Naive thymus-derived CD4-positive, alpha-beta T cell (primary cell): ENCODE measurements around the gene NEURL4. TPM values are rescaled to one million over a fixed set of nuclear protein-coding genes. Genes with fewer than 3 reads are reported as not detected.
"Not testable (repeated sequence)": the region's sequence is repeated elsewhere in the genome, so short reads cannot be mapped to it uniquely, and the experiment has no call there.

Experiments used
- ATAC-seq: fragments of 150-1000 bp; cut with Tn5 transposase; 2 replicates; pipeline ENCODE4 v1.10.0; 2021; ENCODE audit warnings: mild to moderate bottlenecking, moderate library complexity
- CTCF ChIA-PET: fragments of 350-600 bp; sonication (Branson Sonifier 250); formaldehyde crosslinking; loops from one replicate; lab custom pipeline; 2021; ENCODE audit warnings: antibody characterized with exemption; lab: Charles Lee
- POLR2A ChIA-PET: fragments of 350-600 bp; sonication (Branson Sonifier 250); formaldehyde crosslinking; loops from one replicate; lab custom pipeline; 2021; ENCODE audit warnings: antibody characterized with exemption, inconsistent platforms; lab: Charles Lee
- DNase-seq, 9 donors: peaks; one replicate each; pipeline versions ENCODE4 v3.0.0 to v3.0.0-alpha.2; 2020 to 2022; ENCODE audit warnings: mixed read lengths in 1 of 9
- H3K27ac ChIP-seq: one replicate; pipeline ENCODE4 v1.7.0; 2013; ENCODE audit warnings: mild to moderate bottlenecking, low read depth, low read length, moderate library complexity
- H3K27me3 ChIP-seq, 2 donors: one replicate each; pipeline ENCODE4 v1.7.0; 2013; ENCODE audit warnings: low read length in 2 of 2, mild to moderate bottlenecking in 2 of 2, moderate library complexity in 2 of 2; ENCODE audit not compliant: control insufficient read depth in 2 of 2, insufficient read depth in 2 of 2
- H3K36me3 ChIP-seq, 3 experiments: 1 replicate in 2 of 3; 2 replicates in 1 of 3; pipeline ENCODE4 v1.7.0; 2013; ENCODE audit warnings: low read length in 3 of 3, mild to moderate bottlenecking in 3 of 3, moderate library complexity in 1 of 3; ENCODE audit not compliant: insufficient read depth in 3 of 3, control insufficient read depth in 2 of 3
- H3K4me1 ChIP-seq, 2 donors: one replicate each; pipeline ENCODE4 v1.7.0; 2013; ENCODE audit warnings: low read length in 2 of 2, mild to moderate bottlenecking in 2 of 2, moderate library complexity in 1 of 2; ENCODE audit not compliant: control insufficient read depth in 2 of 2, insufficient read depth in 2 of 2
- H3K4me3 ChIP-seq: 2 replicates; pipeline ENCODE4 v1.7.0; 2013; ENCODE audit warnings: mild to moderate bottlenecking, low read length
- H3K9me3 ChIP-seq, 3 experiments: 1 replicate in 2 of 3; 2 replicates in 1 of 3; pipeline ENCODE4 v1.7.0; 2013; ENCODE audit warnings: low read length in 3 of 3; ENCODE audit not compliant: control insufficient read depth in 2 of 3
- H3K27ac Mint-ChIP-seq, 9 donors: one replicate each; pipeline ENCODE4 v1.8.0; 2020 to 2022; ENCODE audit warnings: mixed read lengths in 9 of 9, mild to moderate bottlenecking in 8 of 9, moderate library complexity in 5 of 9, inconsistent platforms in 2 of 9
- H3K27me3 Mint-ChIP-seq, 5 donors: one replicate each; pipeline ENCODE4 v1.8.0; 2021 to 2022; ENCODE audit warnings: mixed read lengths in 5 of 5, mild to moderate bottlenecking in 1 of 5
- H3K36me3 Mint-ChIP-seq, 5 donors: one replicate each; pipeline ENCODE4 v1.8.0; 2020 to 2022; ENCODE audit warnings: mixed read lengths in 5 of 5, mild to moderate bottlenecking in 3 of 5, inconsistent platforms in 1 of 5
- H3K4me1 Mint-ChIP-seq, 7 donors: one replicate each; pipeline ENCODE4 v1.8.0; 2020 to 2022; ENCODE audit warnings: mixed read lengths in 7 of 7, mild to moderate bottlenecking in 3 of 7, inconsistent platforms in 1 of 7
- H3K4me3 Mint-ChIP-seq, 10 donors: one replicate each; pipeline ENCODE4 v1.8.0; 2020 to 2022; ENCODE audit warnings: mild to moderate bottlenecking in 10 of 10, mixed read lengths in 10 of 10, moderate library complexity in 6 of 10, inconsistent platforms in 2 of 10
- H3K9me3 Mint-ChIP-seq, 11 donors: one replicate each; pipeline ENCODE4 v1.8.0; 2020 to 2022; ENCODE audit warnings: mixed read lengths in 11 of 11, mild to moderate bottlenecking in 4 of 11, inconsistent platforms in 1 of 11, moderate library complexity in 1 of 11
- intact Hi-C, 2 donors: fragments of 100-400 bp; cut with micrococcal nuclease; formaldehyde crosslinking; loops; one replicate each; pipeline ENCODE4 v1.15.1; 2023
- polyA plus RNA-seq, 2 donors: library from polyadenylated mRNA; unstranded; fragments of 300-500 nt; fragmentation: Illumina TruSeq; gene quantifications; one replicate each; pipeline ENCODE4 v1.2.3, GENCODE V29; 2021
- total RNA-seq, 6 experiments: library from RNA in 5 of 6; stranded (reverse) in 5 of 6; gene quantifications; 1 replicate in 5 of 6; 2 replicates in 1 of 6; pipeline ENCODE4 v1.2.3 and lab custom pipeline; 2021 to 2026

Gene NEURL4
- total RNA-seq = 10 to 100 TPM; 42.6 to 92.6 (median 50.1) TPM
- 1 to 10 TPM; 1.1 to 2.5 TPM for polyA plus RNA-seq
- 53.8 reads per million, percentile 73 among the genes with 10 or more reads in this experiment for total RNA-seq (lab: John Stamatoyannopoulos, UW)

DNA sequence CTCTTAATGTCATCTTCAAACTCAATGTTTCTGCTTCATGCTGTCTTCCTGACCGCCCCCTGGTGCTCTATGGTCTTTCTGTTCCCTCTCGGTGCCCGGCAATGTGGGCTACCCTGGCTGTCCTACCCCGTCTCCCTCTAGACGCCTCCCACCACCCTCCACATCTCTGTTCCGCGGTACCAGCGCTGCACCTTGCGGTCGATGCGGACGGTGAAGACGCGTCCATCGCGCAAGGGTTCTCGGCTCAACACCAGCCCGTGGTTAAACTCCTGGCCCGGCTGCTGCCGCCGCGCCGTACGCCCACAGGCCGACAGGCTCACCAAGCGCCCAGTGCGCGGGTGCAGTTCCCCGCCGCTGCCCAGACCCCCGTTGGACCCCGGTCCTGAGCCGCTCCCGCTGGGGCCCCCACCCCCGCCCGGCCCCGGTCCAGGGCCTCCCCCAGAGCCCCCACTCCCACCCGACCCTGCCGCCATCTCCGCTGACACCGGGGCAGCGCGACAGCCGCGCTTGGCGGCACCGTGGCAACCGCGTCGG is at the start of gene NEURL4:
NEURL4 (minus strand) TSS at position 496 of the 534 bp plus-strand sequence; CDS start at position 473, 23 bp downstream.
- Histone ChIP-seq H3K27ac (peak within 1 kb of the TSS; percentile 88), H3K36me3 (peaks cover 0 to 36% (median 0%) of the 10 kb centered on the region in 3 experiments), H3K27me3 (no peaks in the 10 kb centered on the region), H3K9me3 (no peaks in the 10 kb centered on the region), H3K4me3 (peak within 1 kb of the TSS; percentile 95), H3K4me1 (peaks cover 15 to 33% of the 10 kb centered on the region in 2 donors)
- peak; percentile 63 for ATAC-seq
- Mint-ChIP-seq H3K36me3 (peaks cover 0 to 6% (median 0%) of the 10 kb centered on the region in 5 donors), H3K4me3 (peak within 1 kb of the TSS; percentile 89 to 100 (median 96)), H3K4me1 (peaks cover 23 to 63% (median 43%) of the 10 kb centered on the region in 7 donors), H3K27ac (peak within 1 kb of the TSS; percentile 93 to 99 (median 97)), H3K27me3 (no peaks in the 10 kb centered on the region), H3K9me3 (peaks cover 0 to 6% (median 0%) of the 10 kb centered on the region in 11 donors)
- ChIA-PET CTCF (interaction anchor here (0.7 to 2.8 kb wide), 9 partner anchors 15 to 109 kb away, joined by 3 to 11 read pairs (median 4); partner anchors contain the start of genes ACADVL and TMEM95), POLR2A (interaction anchor here (0.6 to 22.8 kb wide), 20 partner anchors 8 to 358 kb away, joined by 3 to 336 read pairs (median 6); partner anchors contain the start of genes EIF5A, GPS2, SLC16A13 and TMEM102)
- DNase-seq = peak in 2 of 9 donors; percentile 37 to 39
- intact Hi-C loops = loop anchor here (1.0 to 5.0 kb wide), 10 partner anchors 8 to 358 kb away; partner anchors contain the start of genes EIF5A (in 2 of the 2), GPS2 (in 2 of the 2), TMEM102 (in 2 of the 2) and PHF23 (in 1 of the 2)

DNA sequence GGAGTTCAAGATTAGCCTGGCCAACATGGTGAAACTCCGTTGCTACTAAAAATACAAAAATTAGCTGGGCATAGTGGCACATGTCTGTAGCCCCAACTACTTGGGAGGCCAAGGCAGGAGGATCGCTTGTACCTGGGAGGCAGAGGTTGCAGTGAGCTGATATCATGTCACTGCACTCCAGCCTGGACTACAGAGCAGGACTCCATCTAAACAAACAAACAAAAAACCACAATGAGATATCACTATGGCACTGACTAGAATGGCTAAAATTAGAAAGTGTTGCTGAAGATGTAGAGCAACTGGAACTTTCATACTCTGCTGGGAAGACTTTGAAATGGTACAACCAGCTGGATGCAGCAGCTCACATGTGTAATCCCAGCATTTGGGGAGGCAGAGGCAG is 45.2 kb upstream of the NEURL4 start:
- H3K27me3 ChIP-seq = no peaks in the 10 kb centered on the region
- POLR2A ChIA-PET = interaction anchor here (0.6 to 4.5 kb wide), 2 partner anchors 10 to 81 kb away, joined by 3 to 21 read pairs; no protein-coding TSS in a partner anchor
- CTCF ChIA-PET = interaction anchor here (0.6 kb wide), 1 partner anchor 9 kb away, joined by 4 read pairs; no protein-coding TSS in a partner anchor

DNA sequence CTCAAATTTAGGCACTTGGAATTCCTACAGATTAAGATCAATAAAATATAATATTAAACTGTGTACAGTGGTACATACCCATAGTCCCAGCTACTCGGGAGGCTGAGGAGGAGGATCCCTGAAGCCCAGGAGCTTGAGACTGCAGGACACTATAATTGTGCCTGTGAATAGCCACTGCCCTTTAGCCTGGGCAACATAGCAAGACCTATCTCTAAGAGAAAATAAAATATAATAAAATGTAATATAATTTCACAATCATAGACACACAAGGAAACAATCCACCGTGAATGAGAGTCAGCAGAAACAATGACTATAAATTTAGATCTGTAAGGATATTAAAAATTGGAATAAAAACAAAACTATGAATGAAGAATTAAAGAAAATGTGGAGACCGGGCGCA is 41.7 kb upstream of the NEURL4 start:
- no peak overlapping the region for H3K4me3 Mint-ChIP-seq
- Histone ChIP-seq H3K4me1 (no peaks in the 10 kb centered on the region), H3K9me3 (no peaks in the 10 kb centered on the region), H3K27me3 (no peaks in the 10 kb centered on the region), H3K36me3 (no peaks in the 10 kb centered on the region), H3K4me3 (no peak overlapping the region), H3K27ac (no peak overlapping the region)
- peaks cover 0 to 20% (median 0%) of the 10 kb centered on the region in 5 donors for H3K27me3 Mint-ChIP-seq
- intact Hi-C loops = no loop called here
- H3K36me3 Mint-ChIP-seq = no peaks in the 10 kb centered on the region
- no peaks in the 10 kb centered on the region for H3K9me3 Mint-ChIP-seq
- H3K27ac Mint-ChIP-seq = no peak overlapping the region
- CTCF ChIA-PET = interaction anchor here (0.7 to 2.3 kb wide), 2 partner anchors 14 to 15 kb away, joined by 6 to 8 read pairs; no protein-coding TSS in a partner anchor
- no peak for ATAC-seq
- no peak for DNase-seq
- POLR2A ChIA-PET = interaction anchor here (0.6 to 0.9 kb wide), 2 partner anchors 9 to 144 kb away, joined by 3 read pairs; no protein-coding TSS in a partner anchor
- peaks cover 0 to 4% (median 0%) of the 10 kb centered on the region in 7 donors for H3K4me1 Mint-ChIP-seq

More for the DNA sequence above, 45.2 kb upstream of the NEURL4 start:
- H3K4me1 Mint-ChIP-seq = peaks cover 0 to 3% (median 0%) of the 10 kb centered on the region in 7 donors
- no peaks in the 10 kb centered on the region for H3K36me3 ChIP-seq
- H3K27ac ChIP-seq = no peak overlapping the region
- intact Hi-C loops = no loop called here
- H3K4me3 ChIP-seq = no peak overlapping the region
- DNase-seq (no peak), ATAC-seq (no peak)
- H3K9me3 ChIP-seq = no peaks in the 10 kb centered on the region
- H3K4me3 Mint-ChIP-seq = no peak overlapping the region
- H3K27me3 Mint-ChIP-seq = peaks cover 5 to 30% (median 15%) of the 10 kb centered on the region in 5 donors
- H3K27ac Mint-ChIP-seq = no peak overlapping the region
- H3K9me3 Mint-ChIP-seq = peaks cover 0 to 4% (median 0%) of the 10 kb centered on the region in 11 donors
- no peaks in the 10 kb centered on the region for H3K4me1 ChIP-seq
- peaks cover 0 to 4% (median 0%) of the 10 kb centered on the region in 5 donors for H3K36me3 Mint-ChIP-seq

DNA sequence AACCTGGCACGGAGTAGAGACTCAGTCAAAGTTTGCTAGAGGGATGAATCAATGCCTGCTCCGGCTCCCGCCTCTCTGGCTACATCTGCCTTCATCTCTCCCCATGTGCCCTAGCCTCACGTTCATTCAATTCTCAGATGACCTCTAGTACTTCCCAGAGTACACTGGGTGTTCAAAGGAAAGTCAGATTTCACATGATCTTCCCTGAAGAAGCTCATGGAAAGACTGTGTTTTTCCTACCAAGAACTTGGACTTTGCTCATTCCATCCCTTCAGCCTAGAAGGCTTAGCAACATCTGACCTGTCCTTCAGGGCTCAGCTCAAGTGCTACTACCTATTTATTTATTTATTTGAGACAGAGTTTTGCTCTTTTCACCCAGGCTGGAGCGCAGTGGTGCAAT is 40.7 kb upstream of the NEURL4 start:
- DNase-seq (no peak), ATAC-seq (no peak)
- ChIA-PET CTCF (interaction anchor here (2.3 kb wide), 1 partner anchor 14 kb away, joined by 8 read pairs; no protein-coding TSS in a partner anchor), POLR2A (interaction anchor here (0.9 kb wide), 1 partner anchor 10 kb away, joined by 3 read pairs; no protein-coding TSS in a partner anchor)
- Mint-ChIP-seq H3K27ac (peak overlapping the region in 1 of 9 donors; percentile 74), H3K9me3 (no peaks in the 10 kb centered on the region), H3K4me3 (no peak overlapping the region), H3K27me3 (peaks cover 0 to 20% (median 0%) of the 10 kb centered on the region in 5 donors), H3K4me1 (peaks cover 0 to 4% (median 0%) of the 10 kb centered on the region in 7 donors), H3K36me3 (no peaks in the 10 kb centered on the region)
- no peaks in the 10 kb centered on the region for H3K4me1 ChIP-seq
- H3K27me3 ChIP-seq = no peaks in the 10 kb centered on the region
- no peak overlapping the region for H3K4me3 ChIP-seq
- no peaks in the 10 kb centered on the region for H3K9me3 ChIP-seq
- intact Hi-C loops = no loop called here
- H3K27ac ChIP-seq = no peak overlapping the region
- H3K36me3 ChIP-seq = no peaks in the 10 kb centered on the region

DNA sequence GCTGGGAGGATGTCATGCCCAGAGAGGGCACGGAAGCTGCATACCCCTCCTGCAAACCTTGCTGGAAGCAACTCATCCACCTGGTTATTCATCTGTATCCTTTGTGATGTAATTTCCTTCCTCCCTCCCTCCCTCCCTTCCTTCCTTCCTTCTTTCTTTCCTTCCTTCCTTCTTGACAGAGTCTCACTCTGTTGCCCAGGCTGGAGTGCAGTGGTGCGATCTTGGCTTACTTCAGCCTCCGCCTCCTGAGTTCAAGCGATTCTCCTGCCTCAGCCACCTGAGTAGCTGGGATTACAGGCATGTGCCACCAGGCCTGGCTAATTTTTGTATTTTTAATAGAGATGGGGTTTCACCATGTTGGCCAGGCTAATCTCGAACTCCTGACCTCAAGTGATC is 39.5 kb upstream of the NEURL4 start:
- intact Hi-C loops, H3K4me1 ChIP-seq, H3K27ac ChIP-seq, H3K36me3 Mint-ChIP-seq, H3K36me3 ChIP-seq, ATAC-seq, H3K4me1 Mint-ChIP-seq, H3K9me3 Mint-ChIP-seq, H3K4me3 Mint-ChIP-seq, POLR2A ChIA-PET, DNase-seq, H3K9me3 ChIP-seq, H3K27ac Mint-ChIP-seq, H3K27me3 ChIP-seq, H3K4me3 ChIP-seq: not testable (repeated sequence)
- peaks cover 0 to 17% (median 0%) of the 10 kb centered on the region in 5 donors for H3K27me3 Mint-ChIP-seq
- CTCF ChIA-PET = interaction anchor here (2.3 kb wide), 1 partner anchor 12 kb away, joined by 8 read pairs; no protein-coding TSS in a partner anchor

DNA sequence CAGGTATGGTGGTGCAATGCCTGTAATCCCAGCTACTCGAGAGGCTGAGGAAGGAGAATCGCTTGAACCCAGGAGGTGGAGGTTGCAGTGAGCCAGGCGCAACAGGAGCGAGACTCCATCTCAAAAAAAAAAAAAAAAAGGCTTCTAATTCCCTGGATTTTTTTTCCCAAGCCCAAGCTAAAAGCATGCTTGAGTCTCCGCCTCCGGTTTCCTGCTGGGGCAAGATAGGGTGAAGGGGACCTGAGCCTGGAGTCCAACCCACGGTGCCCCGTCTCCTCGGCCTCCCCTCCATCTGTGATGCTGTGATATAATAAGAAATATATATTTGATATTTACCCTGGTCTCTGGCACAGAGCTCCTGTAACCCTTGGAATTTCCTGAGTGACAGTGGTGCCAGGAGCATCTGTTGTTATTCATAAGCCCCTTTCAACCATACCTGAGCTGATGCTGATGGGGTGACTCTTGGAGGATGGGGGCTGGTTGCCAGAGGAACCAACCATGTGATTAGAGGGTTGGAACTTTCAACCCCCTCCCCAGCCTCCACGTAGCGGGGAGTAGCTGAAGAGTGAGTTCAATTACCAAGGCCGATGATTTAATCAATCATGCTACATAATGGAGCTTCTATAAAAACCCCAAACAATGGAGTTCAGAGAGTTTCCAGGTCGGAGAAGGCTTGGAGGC is 38.9 kb upstream of the NEURL4 start:
- Histone ChIP-seq H3K27ac (no peak overlapping the region), H3K4me3 (no peak overlapping the region), H3K27me3 (no peaks in the 10 kb centered on the region), H3K36me3 (no peaks in the 10 kb centered on the region), H3K9me3 (no peaks in the 10 kb centered on the region), H3K4me1 (no peaks in the 10 kb centered on the region)
- Mint-ChIP-seq H3K36me3 (no peaks in the 10 kb centered on the region), H3K4me3 (no peak overlapping the region), H3K4me1 (peaks cover 0 to 3% (median 0%) of the 10 kb centered on the region in 7 donors), H3K27me3 (peaks cover 0 to 17% (median 0%) of the 10 kb centered on the region in 5 donors), H3K9me3 (no peaks in the 10 kb centered on the region), H3K27ac (no peak overlapping the region)
- intact Hi-C loops = no loop called here
- DNase-seq (no peak), ATAC-seq (no peak)
- ChIA-PET CTCF (interaction anchor here (0.6 kb wide), 1 partner anchor 13 kb away, joined by 4 read pairs; the partner anchor contains the start of gene TMEM95), POLR2A (interaction anchor here (0.6 to 0.9 kb wide), 2 partner anchors 19 to 938 kb away, joined by 3 to 6 read pairs; no protein-coding TSS in a partner anchor)
